NCI-H774 (cell line): Measurements from ENCODE around the gene FGG.
"Not testable (repeated sequence)": the region's sequence is repeated elsewhere in the genome, so short reads cannot be mapped to it uniquely, and the experiment has no call there.

Experiments
- DNase-seq: peaks from one replicate; lab custom pipeline; 2025; lab: John Stamatoyannopoulos, UW

The FGG gene

DNA sequence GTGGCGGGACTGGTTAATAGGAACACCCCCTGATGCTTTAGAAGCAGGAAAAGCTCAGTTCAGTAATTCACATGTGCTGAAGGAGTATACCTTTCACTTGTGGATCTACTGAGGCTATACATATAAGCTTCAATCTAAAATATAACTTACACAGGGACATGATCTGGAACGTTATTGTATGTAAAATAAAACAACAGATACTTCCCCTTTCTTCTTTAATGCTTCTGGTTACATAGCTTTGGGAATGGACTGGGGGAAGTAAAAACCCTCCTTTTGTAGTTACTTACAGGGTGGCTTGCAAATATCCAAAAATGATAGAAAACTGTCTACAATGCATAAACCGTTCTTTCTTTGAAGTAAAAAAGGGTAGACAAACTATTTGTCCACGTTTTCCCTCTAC, 1.9 kb downstream of the FGG start:
- DNase-seq = no peak

DNA sequence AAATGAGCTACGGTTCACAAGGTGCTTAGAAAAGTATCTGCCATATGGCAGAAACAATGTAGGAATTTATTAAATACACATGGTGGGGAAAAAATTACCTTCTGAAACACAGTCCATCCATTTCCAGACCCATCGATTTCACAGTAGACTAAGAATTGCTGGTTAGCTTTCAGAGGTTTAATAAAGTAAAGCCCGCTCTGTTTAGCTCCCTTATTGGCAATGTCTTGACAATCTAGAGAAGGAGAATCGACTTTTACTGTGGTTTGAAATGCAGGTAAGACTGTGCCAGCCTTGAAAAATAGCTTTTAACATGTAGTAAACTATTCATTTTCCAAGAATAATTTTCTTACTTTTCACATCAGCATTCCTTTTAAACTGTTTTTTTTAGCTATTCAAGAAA, 2.9 kb downstream of the FGG start:
- DNase-seq = no peak

DNA sequence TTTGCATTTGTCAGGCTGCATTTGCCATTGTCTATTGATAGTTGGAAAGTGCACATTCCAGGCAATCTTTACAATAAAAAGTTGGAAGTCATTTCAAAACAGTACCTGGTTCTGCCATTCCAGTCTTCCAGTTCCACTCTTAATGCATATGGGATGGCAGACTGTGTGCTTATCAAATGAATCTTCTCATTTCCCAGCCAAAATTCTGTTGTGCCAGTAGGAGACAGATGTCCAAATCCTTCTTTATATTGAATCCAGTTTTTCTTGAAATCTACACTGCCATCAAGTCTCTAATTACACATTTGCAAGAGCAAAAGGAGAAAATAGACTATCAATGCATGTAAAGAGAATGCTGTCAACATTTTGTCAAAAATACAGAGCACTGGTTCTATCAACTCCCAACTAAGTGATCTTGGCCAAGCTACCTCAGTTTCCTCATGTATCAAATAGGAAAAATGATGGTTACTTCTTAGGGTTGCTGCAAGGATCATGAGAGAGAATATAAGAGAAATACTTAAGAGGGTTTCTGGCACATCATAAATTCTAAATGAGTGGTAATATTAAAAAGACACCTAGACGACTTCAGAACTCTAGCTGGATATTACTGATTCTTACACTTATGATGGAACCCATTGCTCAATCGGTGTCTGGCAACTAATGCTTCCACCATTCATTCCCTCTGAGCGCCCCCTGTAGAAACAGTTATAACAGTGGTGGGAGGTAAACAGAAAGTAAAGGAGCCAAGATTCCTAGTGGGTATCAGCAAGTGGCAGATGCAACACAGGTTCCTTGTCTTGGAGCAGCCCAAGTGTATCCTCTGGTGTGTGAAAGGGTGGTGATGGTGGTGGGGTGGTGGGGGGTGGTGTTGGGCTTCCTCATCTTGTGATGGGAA, 3.8 kb downstream of the FGG start:
- no peak for DNase-seq

DNA sequence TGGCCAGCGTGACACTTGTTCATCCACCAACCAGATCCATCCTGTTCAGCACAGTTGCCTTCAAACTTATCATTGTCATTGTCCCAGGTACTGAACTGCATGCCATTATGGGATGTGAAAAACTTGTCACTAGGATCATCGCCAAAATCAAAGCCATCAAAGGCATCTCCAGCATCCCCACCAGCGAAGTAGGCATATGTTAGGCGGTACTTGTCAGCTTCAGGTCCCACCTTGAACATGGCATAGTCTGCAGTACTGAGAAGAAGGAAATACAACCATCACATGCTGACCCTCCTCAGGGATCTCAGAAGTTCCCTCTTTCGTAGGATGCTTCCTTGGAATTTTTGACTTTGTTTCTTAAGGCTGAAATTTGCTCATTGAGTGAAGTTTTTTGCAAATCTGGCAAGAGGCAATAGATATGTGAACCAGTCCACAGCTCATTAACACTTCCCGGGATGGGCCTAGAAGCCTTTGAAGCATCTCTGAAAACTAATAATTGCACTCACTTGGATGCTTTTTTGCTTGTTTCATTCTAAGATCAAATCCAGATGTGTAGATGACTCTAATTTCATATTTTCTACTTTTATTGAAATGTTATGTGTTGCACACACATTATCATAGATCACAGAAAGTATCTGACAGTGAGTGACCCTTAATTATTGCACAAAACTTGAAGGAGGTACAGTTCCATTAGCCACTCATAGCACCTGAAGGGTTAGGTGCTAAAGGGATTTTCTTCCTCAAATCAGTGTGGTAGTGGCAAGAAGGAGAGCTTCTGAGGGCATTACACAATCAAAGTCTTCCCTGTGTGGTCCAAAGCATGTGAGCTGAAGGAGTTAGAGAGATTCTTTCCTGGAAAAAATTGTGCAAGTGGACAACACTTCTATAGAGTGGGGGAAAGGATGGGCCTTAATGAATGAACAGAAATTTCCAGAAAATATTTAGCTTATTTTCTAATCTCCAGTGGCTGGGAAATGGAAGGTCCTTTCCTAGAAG, 5.4 kb downstream of the FGG start:
- DNase-seq = no peak

DNA sequence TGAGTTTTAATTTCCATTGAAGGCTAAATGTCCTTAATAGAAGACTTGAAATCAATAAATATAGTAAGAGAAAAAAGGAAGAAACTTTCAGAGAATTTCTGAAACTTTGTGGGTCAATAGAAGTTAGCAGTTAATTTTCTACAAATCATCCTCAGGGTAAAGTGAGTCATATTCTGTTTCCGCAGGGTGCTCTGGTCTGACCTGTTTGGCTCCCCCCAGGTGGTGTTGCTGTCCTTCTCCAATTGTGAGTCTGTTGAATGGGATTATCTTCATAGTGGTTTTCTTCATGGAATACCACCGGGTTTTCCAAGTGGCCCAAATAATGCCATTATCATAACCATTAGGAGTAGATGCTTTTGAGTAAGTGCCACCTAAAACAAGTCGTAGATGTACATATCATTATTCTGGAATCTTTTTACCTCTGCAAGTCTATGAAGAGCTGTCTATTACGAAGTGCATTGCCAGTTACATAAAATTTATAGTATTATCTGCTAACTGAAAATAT, 7.7 kb downstream of the FGG start:
- DNase-seq = no peak

DNA sequence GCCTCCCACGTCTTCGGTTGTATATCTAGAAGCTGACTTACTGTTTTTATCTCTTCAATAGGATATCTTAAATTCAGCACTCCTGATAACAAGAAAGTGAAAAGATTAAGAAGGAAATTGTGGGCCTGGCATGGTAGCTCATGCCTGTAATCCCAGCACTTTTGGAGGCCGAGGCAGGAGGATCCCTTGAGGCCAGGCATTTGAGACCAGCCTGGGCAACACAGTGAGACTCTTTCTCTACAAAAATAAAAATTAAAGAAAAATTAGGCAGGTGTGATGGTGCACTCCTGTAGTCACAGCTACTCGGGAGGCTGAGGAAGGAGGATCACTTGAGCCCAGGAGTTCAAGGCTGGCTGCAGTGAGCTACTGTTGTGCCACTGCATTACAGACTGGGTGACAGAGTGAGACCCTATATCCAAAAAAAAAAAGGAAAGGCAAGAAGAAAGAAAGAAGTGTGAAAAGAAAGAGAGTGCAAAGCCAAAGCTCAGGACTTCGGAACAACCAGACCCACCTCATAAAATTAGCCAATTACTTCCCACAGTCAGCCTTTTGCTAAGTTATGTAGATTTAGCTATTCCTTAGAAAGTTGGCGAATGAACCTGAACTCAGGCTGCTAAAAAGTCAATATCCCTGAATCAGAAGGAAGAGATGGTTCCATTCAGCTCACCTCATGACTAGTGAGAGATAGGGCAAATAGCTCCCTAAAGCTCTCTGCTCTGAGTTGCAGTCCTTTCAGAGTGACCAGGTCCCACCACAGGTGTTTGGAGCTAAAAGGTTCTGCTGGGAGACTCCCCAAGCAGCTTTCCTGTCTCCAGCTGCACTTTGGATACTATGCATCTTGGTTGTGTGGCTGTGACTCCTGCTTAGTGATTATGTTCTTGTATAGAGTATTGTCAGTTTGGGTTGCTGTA, 9.2 kb downstream of the FGG start:
- no peak for DNase-seq

DNA sequence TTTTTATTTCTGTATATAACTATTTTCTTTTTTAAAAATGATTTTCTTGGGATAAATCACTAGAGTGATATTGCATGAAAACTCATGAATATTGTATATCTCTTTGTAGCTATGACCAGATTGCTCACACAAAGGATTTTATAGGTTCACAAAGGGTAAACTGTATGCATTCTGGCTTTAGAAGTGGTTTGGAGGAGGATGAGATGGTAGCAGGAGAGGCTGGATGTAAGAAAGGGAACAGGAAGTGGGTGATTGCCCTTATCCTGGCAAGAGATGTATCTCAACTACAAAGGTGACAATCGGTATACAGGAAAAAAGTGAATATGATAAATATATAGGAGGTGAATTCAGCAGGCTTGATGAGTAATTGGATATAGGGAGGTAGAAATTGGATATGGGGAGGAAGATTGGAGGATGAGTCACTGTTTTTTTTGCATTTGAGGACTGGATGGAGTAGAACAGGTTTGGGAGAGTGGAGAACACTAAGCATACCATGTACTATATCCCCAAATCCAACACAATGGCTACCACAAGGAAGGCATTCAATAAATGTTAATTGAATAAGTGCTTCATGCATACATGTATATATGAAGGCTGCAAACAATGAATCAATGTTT, 9.9 kb downstream of the FGG start:
- no peak for DNase-seq

DNA sequence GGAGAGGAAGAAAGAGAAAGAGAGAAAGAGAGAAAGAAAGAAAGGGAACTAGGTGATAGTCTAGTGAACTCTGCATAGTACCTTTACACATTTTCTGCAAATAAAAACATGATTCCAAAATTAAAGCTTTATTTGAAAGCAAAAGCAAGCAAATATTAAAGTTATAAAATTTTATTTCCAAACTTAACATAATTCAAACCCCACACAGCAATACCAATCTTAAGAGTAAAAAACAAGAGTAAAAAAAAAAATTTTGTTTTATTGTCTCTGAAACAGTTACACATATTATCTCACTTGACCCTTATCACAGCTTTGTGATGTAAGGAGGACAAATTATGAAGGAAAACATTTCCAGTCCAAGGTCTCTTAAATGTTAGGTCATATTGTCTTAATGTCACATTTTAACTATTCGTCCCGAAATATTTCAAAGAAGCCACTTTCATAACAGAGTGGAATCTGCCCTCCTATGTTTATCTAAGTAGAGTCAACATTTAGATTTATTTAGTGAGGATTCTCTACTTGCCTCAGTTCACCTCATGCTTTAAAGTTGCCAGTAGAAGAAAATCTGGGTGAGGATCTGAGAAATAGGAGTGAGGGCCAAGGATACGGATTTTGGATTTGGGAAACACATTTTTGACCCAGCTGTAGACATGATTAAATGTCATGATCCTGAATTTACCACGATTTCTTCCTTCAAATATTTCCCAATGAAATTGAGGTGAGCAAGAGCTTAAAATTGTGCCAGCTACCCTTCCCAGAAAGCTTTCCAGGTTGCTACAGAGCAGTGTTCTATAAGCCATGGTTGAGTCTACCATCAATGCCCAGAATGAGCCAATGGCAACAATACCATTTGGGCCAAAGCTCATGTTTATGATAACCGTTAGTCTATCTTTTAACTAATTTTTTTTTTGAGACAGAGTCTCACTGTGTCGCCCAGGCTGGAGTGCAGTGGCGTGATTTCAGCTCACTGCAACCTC, 14.4 kb downstream of the FGG start:
- no peak for DNase-seq

DNA sequence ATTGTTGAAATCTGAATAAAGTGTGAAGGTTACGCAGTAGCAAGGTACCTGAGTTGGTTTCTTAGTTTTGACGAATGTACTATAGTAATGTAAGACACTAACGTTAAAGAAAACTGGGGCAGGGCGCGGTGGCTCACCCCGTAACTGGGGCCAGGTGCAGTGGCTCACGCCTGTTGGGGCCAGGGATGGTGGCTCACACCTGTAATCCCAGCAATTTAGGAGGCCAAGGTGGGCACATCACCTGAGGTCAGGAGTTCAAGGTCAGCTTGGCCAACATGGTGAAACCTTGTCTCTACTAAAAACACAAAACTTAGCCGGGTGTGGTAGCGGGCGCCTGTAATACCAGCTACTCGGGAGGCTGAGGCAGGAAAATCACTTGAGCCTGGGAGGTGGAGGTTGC, 15.2 kb downstream of the FGG start:
- DNase-seq = not testable (repeated sequence)

DNA sequence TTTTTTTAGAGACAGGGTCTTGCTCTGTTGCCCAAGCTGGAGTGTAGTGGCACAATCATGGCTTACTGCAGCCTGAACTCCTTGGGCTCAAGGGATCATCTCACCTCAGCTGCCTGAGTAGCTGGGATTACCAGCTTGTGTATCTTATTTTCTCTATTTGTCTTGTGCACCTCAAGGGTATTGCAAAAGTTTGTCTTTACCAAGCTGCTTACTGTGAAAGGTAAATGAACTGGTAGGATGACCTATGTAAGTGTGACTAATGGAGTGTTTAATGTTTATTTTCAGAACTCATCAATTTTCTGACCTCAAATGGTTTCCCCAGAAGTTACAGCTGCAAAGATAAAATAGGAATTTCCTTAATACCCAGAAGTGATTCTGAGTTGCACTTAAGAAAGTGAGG, 16.6 kb downstream of the FGG start:
- DNase-seq = no peak

DNA sequence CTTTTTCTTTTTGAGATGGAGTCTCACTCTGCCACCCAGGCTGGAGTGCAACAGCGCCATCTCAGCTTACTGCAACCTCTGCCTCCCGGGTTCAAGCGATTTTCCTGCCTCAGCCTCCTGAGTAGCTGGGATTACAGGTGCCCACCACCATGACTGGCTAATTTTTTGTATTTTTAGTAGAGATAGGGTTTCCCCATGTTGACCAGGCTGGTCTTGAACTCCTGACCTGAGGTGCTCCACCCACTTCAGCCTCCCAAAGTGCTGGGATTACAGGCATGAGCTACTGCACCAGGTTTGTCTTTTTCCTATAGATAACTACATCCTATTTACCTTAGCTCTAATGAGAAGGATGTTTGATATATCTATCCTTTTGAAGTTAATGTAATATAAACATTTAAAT, 18.1 kb downstream of the FGG start:
- not testable (repeated sequence) for DNase-seq

DNA sequence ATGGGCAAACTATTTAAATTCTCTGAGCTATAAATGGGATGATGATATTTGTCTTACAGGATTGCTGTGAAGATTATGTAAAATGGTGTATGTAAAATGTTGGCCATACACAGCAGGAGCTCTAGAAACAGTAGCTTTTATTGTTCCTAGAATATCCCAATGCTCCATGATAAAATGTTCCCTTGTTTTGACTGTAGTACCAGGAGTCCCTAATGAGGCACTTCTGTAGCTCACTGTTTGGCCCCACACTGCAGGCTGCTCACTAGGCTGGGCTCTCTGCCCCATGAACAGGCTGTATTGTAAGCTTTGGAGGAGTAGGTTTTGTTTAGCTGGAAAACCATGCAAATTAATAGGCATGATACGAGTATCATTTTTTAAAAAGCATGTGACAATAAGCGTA, 18.6 kb downstream of the FGG start:
- no peak for DNase-seq

DNA sequence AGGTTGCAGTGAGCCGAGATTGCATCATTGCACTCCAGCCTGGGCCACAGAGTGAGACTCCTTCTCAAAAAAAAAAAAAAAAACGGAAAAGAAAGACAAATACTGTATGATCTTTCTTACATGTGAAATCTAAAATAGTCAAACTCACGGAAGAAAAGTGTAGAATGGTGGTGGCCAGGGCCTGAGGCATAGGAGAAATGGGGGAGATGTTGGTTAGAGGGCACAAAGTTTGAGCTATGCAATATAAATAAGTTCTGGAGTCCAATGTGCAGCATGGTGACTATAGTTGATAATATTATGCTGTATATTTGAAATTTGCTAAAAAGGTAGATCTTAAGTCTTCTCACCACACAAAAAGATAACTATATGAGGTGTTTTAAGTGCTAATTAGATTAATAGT, 20.6 kb downstream of the FGG start:
- DNase-seq = no peak

DNA sequence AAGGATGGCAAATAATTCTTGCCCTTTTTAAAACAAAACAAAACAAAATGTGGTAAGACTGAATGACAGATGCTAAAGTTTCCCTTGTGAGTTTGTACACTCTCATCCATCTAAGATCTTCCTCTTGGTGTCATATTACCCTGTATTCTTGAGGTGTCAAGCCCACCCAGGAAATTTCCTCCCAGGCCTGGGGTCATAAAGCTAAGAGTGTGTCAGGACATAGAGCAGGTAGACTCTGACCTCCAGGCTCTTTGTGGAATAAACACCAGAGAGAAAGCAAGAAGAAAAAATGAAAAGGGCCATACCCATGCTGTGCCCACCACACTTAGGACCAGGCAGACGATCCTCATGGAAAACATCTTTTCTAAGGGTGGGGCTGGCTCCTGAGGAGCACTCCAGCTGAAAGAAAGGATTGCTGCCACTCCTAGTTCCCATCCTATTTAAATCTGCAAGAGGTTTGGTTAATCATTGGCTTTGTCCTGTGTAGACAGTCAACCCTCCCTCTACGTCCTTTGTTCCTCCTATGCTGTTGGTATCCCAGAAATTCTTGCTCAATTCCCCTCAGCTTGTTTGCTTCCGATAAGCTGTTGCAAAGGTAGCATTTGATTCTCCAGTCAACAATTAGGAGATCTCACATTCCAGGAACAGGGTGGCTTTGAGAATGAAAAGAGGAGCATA, 22.0 kb downstream of the FGG start, which contains the start of gene FGA:
FGA (minus strand) TSS at position 414 of the 678 bp plus-strand sequence; CDS start at position 359, 55 bp downstream.
- DNase-seq = no peak

DNA sequence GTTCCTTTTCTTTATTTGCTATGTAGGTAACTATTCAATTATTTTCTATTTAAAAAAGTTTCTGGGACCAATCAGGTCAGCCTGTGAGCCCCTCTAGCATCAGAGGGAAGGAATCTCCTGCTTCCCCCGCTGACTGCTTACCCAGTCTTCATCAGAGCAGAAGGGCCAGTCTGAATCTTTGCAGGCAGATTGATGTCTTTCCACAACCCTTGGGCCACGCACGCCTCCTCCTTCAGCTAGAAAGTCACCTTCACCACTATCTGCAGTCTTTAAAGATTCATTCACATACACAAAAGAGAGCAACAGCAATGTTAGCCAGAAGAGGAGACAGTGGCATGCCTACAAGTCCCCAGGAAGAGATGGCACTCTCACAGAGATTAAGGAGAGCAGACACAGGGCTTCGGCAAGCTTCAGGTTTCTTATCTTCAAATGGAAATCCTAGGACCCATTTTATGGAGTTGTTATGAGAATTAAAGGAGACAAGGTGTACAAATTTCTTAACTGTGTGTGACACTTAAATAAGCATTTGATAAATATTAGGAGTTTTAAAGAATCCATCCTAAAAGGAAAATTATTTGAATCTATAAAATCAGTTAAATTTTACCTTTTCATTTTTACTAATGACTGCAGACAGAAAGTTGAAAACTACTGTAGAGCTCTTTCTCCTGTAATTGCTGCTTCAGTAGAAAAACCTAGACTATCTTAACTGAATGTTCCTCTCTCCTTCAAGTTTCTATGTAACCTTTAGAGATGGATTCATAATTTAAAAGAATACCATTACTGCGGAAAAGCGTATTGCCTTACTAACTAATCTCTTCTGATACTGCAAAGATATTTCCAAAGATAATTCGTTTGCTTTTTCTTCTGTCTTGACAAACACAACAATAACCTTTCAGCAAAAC, 22.9 kb downstream of the FGG start:
- no peak for DNase-seq

DNA sequence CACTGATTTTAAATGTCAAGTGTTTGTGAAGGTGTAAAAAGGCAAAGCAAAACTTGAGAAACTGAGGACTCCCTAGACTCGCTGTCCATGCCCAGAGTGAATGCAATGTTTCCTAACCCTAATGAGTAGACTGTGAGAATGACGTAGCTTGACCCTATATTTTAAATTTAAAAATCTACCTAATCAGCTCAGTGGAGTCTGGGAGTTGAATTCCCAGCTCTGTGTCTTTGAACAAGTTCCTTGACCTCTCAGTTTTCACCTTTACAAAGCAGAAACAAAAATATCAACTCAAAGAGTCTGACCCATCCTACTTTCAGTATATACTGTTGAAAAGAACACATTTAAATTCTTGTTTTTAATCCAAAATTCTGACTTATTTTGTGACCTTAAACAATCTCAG, 24.3 kb downstream of the FGG start:
- no peak for DNase-seq

DNA sequence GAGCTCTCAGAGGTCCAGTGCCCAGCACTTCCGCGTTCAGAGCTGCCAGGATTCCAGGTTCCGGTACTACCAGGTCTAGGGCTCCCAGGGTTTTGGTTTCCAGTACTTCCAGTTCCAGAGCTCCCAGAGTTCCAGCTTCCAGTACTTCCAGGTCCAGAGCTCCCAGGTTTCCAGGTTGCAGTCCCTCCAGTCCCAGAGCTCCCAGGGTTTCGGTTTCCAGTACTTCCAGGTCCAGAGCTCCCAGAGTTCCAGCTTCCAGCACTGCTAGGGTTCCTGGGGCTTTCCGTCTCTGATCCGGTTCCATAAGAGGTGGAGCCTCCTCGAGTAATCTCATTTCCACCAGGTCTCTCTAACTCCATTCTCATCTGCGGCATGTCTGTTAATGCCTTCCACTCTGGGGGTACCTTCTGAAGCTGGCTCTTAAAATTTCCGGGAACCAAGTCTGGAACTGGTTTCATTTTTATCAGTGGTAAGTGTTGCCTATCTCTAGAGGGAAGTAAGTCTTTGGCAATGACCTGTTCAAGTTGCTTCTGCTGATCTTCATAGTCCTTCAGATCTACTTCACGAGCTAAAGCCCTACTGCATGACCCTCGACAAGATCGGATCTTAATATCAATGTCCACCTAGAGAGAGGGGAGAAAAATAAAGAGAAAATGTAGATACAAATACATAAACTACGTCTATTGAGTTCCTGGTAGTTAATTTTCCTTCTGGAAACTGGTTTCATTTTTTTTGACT, 26.0 kb downstream of the FGG start:
- DNase-seq = no peak
